ACC112 (cell line): ENCODE results near the gene CSHL1.
"Not testable (repeated sequence)": the region's sequence is repeated elsewhere in the genome, so short reads cannot be mapped to it uniquely, and the experiment has no call there.

Experiments used
- H2AFZ ChIP-seq: fragments of 200-600 bp; sonication (generic); one replicate; pipeline ENCODE4 v1.6.0; 2017; ENCODE audit warnings: antibody characterized with exemption, low read length; ENCODE audit not compliant: unreplicated experiment
- H3K27ac ChIP-seq: fragments of 200-600 bp; sonication (generic); 2 replicates; pipeline ENCODE4 v1.5.1; 2014; ENCODE audit warnings: low read depth, mild to moderate bottlenecking, antibody characterized with exemption, low read length, moderate library complexity
- H3K27me3 ChIP-seq: fragments of 200-600 bp; sonication (generic); 2 replicates; pipeline ENCODE4 v1.6.1; 2014; ENCODE audit warnings: mild to moderate bottlenecking, antibody characterized with exemption, low read length, moderate library complexity, mixed read lengths; ENCODE audit not compliant: insufficient read depth
- H3K36me3 ChIP-seq: fragments of 200-600 bp; sonication (generic); 2 replicates; pipeline ENCODE4 v1.6.1; 2016; ENCODE audit warnings: mild to moderate bottlenecking, antibody characterized with exemption, low read length, moderate library complexity, mixed read lengths; ENCODE audit not compliant: insufficient read depth
- H3K4me1 ChIP-seq: fragments of 200-600 bp; sonication (generic); one replicate; pipeline ENCODE4 v1.6.1; 2016; ENCODE audit warnings: low read length, mixed read lengths; ENCODE audit not compliant: insufficient read depth, unreplicated experiment, control insufficient read depth
- H3K4me3 ChIP-seq: fragments of 200-600 bp; sonication (generic); 2 replicates; pipeline ENCODE4 v1.5.1; 2014; ENCODE audit warnings: mild to moderate bottlenecking, low read depth, low read length
- H3K79me2 ChIP-seq: fragments of 200-600 bp; sonication (generic); one replicate; pipeline ENCODE4 v1.6.0; 2016; ENCODE audit warnings: low read length; ENCODE audit not compliant: control insufficient read depth, unreplicated experiment, insufficient read depth

Gene CSHL1

DNA sequence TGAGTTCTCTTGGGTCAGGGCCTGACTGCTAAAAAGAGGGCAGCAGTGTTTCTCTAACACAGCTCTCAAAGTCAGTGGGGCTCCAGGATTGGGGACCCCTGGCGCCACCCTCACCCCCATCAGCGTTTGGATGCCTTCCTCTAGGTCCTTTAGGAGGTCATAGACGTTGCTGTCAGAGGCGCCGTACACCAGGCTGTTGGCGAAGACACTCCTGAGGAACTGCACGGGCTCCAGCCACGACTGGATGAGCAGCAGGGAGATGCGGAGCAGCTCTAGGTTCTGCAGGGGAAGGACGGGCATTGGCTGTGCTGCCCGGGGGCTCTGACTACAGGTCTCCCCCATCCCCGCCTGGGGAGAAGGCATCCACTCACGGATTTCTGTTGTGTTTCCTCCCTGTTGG lies 6.6 kb upstream of the CSHL1 start:
- H2AFZ ChIP-seq: no peak overlapping the region
- H3K4me1 ChIP-seq: no peaks in the 10 kb centered on the region
- no peak overlapping the region for H3K27ac ChIP-seq
- H3K27me3 ChIP-seq: peaks cover 5% of the 10 kb centered on the region
- no peaks in the 10 kb centered on the region for H3K36me3 ChIP-seq
- H3K4me3 ChIP-seq: no peak overlapping the region
- H3K79me2 ChIP-seq: no peaks in the 10 kb centered on the region

DNA sequence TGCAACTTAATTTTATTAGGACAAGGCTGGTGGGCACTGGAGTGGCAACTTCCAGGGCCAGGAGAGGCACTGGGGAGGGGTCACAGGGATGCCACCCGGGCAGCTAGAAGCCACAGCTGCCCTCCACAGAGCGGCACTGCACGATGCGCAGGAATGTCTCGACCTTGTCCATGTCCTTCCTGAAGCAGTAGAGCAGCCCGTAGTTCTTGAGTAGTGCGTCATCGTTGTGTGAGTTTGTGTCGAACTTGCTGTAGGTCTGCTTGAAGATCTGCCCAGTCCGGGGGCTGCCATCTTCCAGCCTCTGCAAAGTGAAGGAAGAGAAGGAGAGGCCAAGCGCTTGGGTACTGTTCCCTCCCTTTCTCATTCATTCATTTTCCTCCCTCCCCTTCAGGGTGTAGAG lies 6.1 kb upstream of the CSHL1 start:
- H3K4me3 ChIP-seq, H3K27me3 ChIP-seq, H3K36me3 ChIP-seq, H3K79me2 ChIP-seq, H2AFZ ChIP-seq, H3K4me1 ChIP-seq, H3K27ac ChIP-seq: not testable (repeated sequence)

DNA sequence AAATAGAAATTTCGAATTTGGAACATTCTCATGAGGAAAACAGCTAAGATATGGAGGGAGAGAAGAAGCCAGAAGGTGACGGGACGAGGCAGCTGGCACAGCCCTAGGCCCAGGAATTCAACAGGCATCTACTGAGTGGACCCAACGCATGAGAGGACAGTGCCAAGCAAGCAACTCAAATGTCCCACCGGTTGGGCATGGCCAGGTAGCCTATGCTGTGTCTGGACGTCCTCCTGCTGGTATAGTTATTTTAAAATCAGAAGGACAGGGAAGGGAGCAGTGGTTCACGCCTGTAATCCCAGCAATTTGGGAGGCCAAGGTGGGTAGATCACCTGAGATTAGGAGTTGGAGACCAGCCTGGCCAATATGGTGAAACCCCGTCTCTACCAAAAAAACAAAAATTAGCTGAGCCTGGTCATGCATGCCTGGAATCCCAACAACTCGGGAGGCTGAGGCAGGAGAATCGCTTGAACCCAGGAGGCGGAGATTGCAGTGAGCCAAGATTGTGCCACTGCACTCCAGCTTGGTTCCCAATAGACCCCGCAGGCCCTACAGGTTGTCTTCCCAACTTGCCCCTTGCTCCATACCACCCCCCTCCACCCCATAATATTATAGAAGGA lies 5.6 kb upstream of the CSHL1 start:
- Histone ChIP-seq H3K27me3 (peaks cover 5% of the 10 kb centered on the region), H3K79me2 (no peaks in the 10 kb centered on the region), H2AFZ (no peak overlapping the region), H3K36me3 (no peaks in the 10 kb centered on the region), H3K4me3 (no peak overlapping the region), H3K4me1 (no peaks in the 10 kb centered on the region), H3K27ac (no peak overlapping the region)

DNA sequence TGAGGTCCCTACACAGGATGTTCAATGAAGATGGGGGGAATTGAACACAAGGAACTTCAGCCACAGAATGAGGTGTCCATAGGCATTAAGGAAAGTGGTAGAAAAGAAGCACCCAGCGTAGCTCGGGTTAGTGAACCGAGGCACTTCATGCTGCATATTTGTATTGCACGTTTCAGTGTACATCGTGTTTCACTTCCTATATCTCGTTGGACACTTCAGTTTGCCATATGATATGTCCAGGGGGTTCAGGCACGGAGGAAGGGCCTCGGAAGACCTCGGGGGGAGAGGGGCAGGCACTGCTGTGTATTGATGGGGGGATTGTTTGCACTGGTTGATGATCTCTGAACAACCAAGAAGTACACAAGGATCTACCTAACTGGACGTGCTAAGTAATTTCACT lies 4.7 kb upstream of the CSHL1 start:
- not testable (repeated sequence) for H2AFZ ChIP-seq, H3K4me1 ChIP-seq, H3K27ac ChIP-seq

DNA sequence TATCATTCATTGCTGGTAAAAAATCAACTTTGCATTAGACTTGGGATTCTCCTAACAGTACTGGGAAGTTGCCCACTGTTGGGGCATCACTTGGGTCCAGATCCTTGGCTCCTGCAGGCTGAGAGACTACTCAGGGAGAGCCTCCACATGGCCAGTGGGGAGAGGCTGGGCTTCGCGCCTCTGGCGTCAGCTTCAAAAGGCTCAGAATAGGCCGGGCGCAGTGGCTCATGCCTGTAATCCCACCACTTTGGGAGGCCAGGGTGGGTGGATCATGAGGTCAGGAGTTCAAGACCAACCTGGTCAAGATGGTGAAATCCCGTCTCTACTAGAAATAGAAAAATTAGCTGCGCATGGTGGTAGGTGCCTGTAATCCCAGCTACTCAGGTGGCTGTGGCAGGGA lies 3.4 kb upstream of the CSHL1 start:
- Histone ChIP-seq H3K79me2 (no peaks in the 10 kb centered on the region), H3K27ac (no peak overlapping the region), H3K36me3 (no peaks in the 10 kb centered on the region), H2AFZ (no peak overlapping the region), H3K4me1 (no peaks in the 10 kb centered on the region), H3K27me3 (peaks cover 14% of the 10 kb centered on the region), H3K4me3 (no peak overlapping the region)

More for the DNA sequence above, 4.7 kb upstream of the CSHL1 start:
- not testable (repeated sequence) for H3K36me3 ChIP-seq, H3K27me3 ChIP-seq, H3K79me2 ChIP-seq, H3K4me3 ChIP-seq

DNA sequence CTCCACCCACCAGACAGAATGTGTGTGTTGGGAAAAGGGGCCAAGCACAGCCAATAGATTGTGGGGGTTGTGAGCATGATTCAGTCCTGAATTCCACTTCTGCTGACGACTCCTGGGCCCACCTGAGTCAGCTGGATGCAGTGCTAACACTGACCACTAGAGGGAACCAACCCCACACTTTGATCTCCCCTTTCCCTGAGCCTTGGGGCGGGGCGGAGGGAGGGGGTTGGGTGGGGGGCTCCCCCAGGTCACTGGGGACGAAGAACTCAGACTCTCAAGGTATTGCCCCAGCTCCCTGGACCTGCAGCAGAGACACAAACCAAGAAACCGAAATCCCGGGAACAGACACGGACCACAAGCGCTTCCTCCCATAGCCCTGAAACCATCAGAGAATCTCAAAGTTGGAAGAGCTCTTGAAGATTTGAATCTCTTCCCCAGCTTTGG lies 621 bp upstream of the CSHL1 start:
- H3K4me3 ChIP-seq: no peak overlapping the region
- H3K36me3 ChIP-seq: no peaks in the 10 kb centered on the region
- no peak overlapping the region for H3K27ac ChIP-seq
- H3K4me1 ChIP-seq: no peaks in the 10 kb centered on the region
- no peaks in the 10 kb centered on the region for H3K79me2 ChIP-seq
- peaks cover 18% of the 10 kb centered on the region for H3K27me3 ChIP-seq
- no peak overlapping the region for H2AFZ ChIP-seq

DNA sequence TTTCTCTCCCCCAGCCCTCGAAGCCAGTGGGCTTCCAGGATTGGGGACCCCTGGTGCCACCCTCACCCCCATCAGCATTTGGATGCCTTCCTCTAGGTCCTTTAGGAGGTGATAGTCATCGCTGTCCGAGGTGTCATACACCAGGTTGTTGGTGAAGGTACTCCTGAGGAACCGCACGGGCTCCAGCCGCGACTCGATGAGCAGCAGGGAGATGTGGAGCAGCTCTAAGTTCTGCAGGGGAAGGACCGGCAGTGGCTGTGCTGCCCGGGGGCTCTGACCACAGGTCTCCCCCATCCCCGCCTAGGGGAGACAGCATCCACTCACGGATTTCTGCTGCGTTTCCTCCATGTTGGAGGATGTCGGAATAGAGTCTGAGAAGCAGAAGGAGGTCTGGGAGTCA lies 962 bp downstream of the CSHL1 start:
- H3K4me3 ChIP-seq: no peak overlapping the region
- H3K36me3 ChIP-seq: no peaks in the 10 kb centered on the region
- H2AFZ ChIP-seq: no peak overlapping the region
- peaks cover 13% of the 10 kb centered on the region; the same call in 1 of the 2 replicates for H3K27me3 ChIP-seq
- no peaks in the 10 kb centered on the region for H3K79me2 ChIP-seq
- no peaks in the 10 kb centered on the region for H3K4me1 ChIP-seq
- no peak overlapping the region for H3K27ac ChIP-seq

DNA sequence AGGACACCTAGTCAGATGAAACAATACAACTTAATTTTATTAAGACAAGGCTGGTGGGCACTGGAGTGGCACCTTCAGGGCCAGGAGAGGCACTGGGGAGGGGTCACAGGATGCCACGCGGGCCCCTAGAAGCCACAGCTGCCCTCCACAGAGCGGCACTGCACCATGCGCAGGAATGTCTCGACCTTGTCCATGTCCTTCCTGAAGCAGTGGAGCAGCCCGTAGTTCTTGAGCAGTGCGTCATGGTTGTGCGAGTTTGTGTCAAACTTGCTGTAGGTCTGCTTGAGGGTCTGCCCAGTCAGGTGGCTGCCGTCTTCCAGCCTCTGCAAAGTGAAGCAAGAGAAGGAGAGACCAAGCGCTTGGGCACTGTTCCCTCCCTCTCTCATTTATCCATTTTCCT lies 1.5 kb downstream of the CSHL1 start:
- not testable (repeated sequence) for H3K4me1 ChIP-seq, H3K79me2 ChIP-seq, H2AFZ ChIP-seq, H3K4me3 ChIP-seq, H3K36me3 ChIP-seq, H3K27ac ChIP-seq
- peaks cover 13% of the 10 kb centered on the region; the same call in 1 of the 2 replicates for H3K27me3 ChIP-seq

DNA sequence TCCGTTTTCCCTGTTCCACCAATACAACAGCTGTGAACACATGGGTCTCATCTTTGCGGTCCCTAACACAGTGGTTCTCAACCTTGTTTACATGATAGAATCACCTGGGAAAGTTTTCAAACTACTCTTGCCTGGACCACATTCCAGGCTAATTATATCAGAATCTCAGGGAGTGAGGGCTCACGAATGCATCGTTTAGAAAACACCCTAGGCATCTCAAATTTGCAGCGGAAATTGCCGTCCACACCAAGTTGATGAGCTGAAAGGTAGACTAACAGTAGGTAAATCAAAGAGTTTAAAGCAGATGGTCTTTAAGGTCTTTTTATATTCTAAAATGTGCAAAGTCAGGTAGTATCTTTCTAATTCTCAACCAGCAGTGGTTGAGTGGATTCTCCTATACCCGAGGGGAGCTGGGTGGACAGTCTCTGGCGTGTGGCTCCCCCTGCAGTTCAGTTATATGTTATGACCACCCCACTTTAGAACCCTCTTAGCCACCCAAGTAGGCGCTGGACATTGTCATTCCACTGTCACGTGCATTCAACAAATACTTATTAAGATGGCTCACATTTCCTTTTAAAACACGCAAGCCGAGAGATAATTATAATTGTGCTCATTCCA lies 3.8 kb downstream of the CSHL1 start:
- not testable (repeated sequence) for H3K79me2 ChIP-seq, H3K36me3 ChIP-seq, H3K4me3 ChIP-seq, H3K4me1 ChIP-seq, H2AFZ ChIP-seq, H3K27ac ChIP-seq
- H3K27me3 ChIP-seq: peaks cover 13% of the 10 kb centered on the region; the same call in 1 of the 2 replicates

DNA sequence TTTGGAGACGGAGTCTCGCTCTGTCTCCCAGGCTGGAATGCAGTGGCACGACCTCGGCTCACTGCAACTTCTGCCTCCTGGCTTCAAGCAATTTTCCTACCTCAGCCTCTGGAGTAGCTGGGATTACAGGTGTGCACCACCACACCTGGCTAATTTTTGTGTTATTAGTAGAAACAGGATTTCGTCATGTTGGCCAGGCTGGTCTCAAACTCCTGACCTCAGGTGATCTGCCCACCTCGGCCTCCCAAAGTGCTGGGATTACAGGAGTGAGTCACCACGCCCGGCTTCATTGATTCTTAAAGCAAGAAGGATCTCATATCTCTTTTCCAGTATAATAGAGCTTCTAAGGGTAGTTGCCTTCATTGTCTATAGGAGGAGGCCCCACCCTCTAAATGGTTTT lies 6.3 kb downstream of the CSHL1 start:
- not testable (repeated sequence) for H2AFZ ChIP-seq, H3K27me3 ChIP-seq, H3K4me1 ChIP-seq, H3K27ac ChIP-seq, H3K4me3 ChIP-seq, H3K79me2 ChIP-seq, H3K36me3 ChIP-seq

DNA sequence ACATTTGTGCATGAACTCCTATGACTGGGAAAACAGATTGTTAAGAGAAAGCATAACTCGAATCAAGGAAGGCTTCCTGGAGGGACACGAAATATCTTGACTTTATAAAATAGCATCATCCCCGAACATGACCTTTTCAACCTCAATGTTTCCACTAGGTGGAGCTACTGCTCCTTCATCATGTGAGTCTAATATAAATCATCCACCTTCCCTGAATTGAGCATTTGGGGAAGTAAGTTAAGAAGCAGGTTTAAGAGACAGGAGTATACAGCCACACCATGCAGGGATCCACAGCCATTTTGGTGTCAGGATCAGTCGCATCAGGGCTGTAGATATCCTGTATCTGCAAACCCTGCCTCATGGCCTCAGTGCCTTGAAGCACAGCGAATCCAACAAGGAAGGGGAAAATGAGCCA lies 7.3 kb downstream of the CSHL1 start:
- not testable (repeated sequence) for H2AFZ ChIP-seq, H3K27ac ChIP-seq, H3K79me2 ChIP-seq, H3K4me1 ChIP-seq, H3K4me3 ChIP-seq, H3K36me3 ChIP-seq, H3K27me3 ChIP-seq
